ENCODE measurements around the gene TFPI.

GRCh38 chr2:187435078-187435477, 119.2 kb downstream of the TFPI start:
- no peak for TF ChIP-seq POLR2A (IDR thresholded peaks at IDR 0.05)
- TF ChIP-seq CTCF (IDR thresholded peaks at IDR 0.05), result no peak
- no peak for TF ChIP-seq EP300 (IDR thresholded peaks at IDR 0.05)

All from tibial nerve (tissue), 4 donors.